WTC11 (cell line): Measurements from ENCODE around the gene MED27. TPM values are rescaled to one million over a fixed set of nuclear protein-coding genes. Genes with fewer than 3 reads are reported as not detected.

Experiments used
- ATAC-seq: fragments of 200-7000 bp; cut with Tn5 transposase; 2 replicates; pipeline ENCODE4 v1.10.0; 2021; ENCODE audit warnings: mild to moderate bottlenecking, moderate library complexity
- CTCF ChIA-PET: fragments of 300-600 bp; sonication (Branson Sonifier 250); formaldehyde crosslinking; loops from one replicate; lab custom pipeline; 2021; ENCODE audit warnings: antibody characterized with exemption; lab: Charles Lee
- POLR2A ChIA-PET: fragments of 350-600 bp; sonication (Branson Sonifier 250); formaldehyde crosslinking; loops from one replicate; lab custom pipeline; 2021; ENCODE audit warnings: antibody characterized with exemption; lab: Charles Lee
- DNase-seq: peaks from one replicate; pipeline ENCODE4 v3.0.0; 2021; ENCODE audit warnings: low spot score
- H3K27ac Mint-ChIP-seq: 2 replicates; pipeline ENCODE4 v1.8.0; 2021; ENCODE audit warnings: mixed read lengths
- H3K27me3 Mint-ChIP-seq: 2 replicates; pipeline ENCODE4 v1.8.0; 2021; ENCODE audit warnings: low read depth, mild to moderate bottlenecking, moderate library complexity, mixed read lengths
- H3K36me3 Mint-ChIP-seq: 2 replicates; pipeline ENCODE4 v1.8.0; 2021; ENCODE audit warnings: mixed read lengths
- H3K4me1 Mint-ChIP-seq: 2 replicates; pipeline ENCODE4 v1.8.0; 2022; ENCODE audit warnings: mixed read lengths
- H3K4me3 Mint-ChIP-seq: 2 replicates; pipeline ENCODE4 v1.8.0; 2021; ENCODE audit warnings: mild to moderate bottlenecking, moderate library complexity, mixed read lengths
- H3K9me3 Mint-ChIP-seq: 2 replicates; pipeline ENCODE4 v1.8.0; 2021; ENCODE audit warnings: mixed read lengths
- ATF1 ChIP-seq: sonication (generic); formaldehyde crosslinking; IDR thresholded peaks from 2 replicates; pipeline ENCODE4 v1.8.1; 2023; ENCODE audit warnings: mild to moderate bottlenecking, moderate library complexity, missing genetic modification reagents
- CBFB ChIP-seq: sonication (generic); formaldehyde crosslinking; IDR thresholded peaks from 2 replicates; pipeline ENCODE4 v1.8.1; 2022; ENCODE audit warnings: mild to moderate bottlenecking, low read depth, missing genetic modification reagents
- ETV6 ChIP-seq: sonication (generic); formaldehyde crosslinking; IDR thresholded peaks from 2 replicates; pipeline ENCODE4 v1.8.1; 2022; ENCODE audit warnings: mild to moderate bottlenecking, missing genetic modification reagents
- GTF2I ChIP-seq: fragments of 250-450 bp; sonication (Bioruptor Pico); conservative IDR thresholded peaks from 2 replicates; pipeline ENCODE4 v1.4.0; 2021; ENCODE audit warnings: mild to moderate bottlenecking
- JAZF1 ChIP-seq: fragments of 250-450 bp; sonication (Bioruptor Pico); IDR thresholded peaks from 2 replicates; pipeline ENCODE4 v1.9.0; 2021; ENCODE audit warnings: moderate library complexity, mild to moderate bottlenecking, inconsistent platforms
- NR2C2 ChIP-seq: sonication (generic); formaldehyde crosslinking; IDR thresholded peaks from 2 replicates; pipeline ENCODE4 v1.8.0; 2022; ENCODE audit warnings: mild to moderate bottlenecking, missing genetic modification reagents
- SMAD3 ChIP-seq: sonication (generic); formaldehyde crosslinking; IDR thresholded peaks from 2 replicates; pipeline ENCODE4 v1.8.0; 2022; ENCODE audit warnings: missing genetic modification reagents, mild to moderate bottlenecking, borderline replicate concordance
- SOX15 ChIP-seq: fragments of 250-450 bp; sonication (Bioruptor Pico); IDR thresholded peaks from 2 replicates; pipeline ENCODE4 v1.9.0; 2021; ENCODE audit warnings: mild to moderate bottlenecking
- TEAD4 ChIP-seq: sonication (generic); formaldehyde crosslinking; IDR thresholded peaks from 2 replicates; pipeline ENCODE4 v1.8.0; 2022; ENCODE audit warnings: mild to moderate bottlenecking, missing genetic modification reagents
- total RNA-seq: library from RNA; stranded (reverse); gene quantifications from 3 replicates; pipeline ENCODE4 v1.2.3, GENCODE V29; 2021
- TF ChIP-seq, protein P1 (sequence below): fragments of 250-450 bp; sonication (Bioruptor Pico); IDR thresholded peaks from 2 replicates; pipeline ENCODE4 v1.9.0; 2021; ENCODE audit warnings: mild to moderate bottlenecking, borderline replicate concordance
- TF ChIP-seq, protein P2 (sequence below): sonication (generic); formaldehyde crosslinking; IDR thresholded peaks from 2 replicates; pipeline ENCODE4 v1.8.0; 2023; ENCODE audit warnings: missing genetic modification reagents, mild to moderate bottlenecking, borderline replicate concordance
- TF ChIP-seq, protein P3 (sequence below): sonication (generic); formaldehyde crosslinking; IDR thresholded peaks from 2 replicates; pipeline ENCODE4 v1.8.0; 2022; ENCODE audit warnings: mild to moderate bottlenecking, missing genetic modification reagents
- TF ChIP-seq, protein P4 (sequence below): fragments of 250-450 bp; sonication (Bioruptor Pico); IDR thresholded peaks from 2 replicates; pipeline ENCODE4 v1.9.0; 2021; ENCODE audit warnings: mild to moderate bottlenecking
- TF ChIP-seq, protein P5 (sequence below): sonication (generic); formaldehyde crosslinking; IDR thresholded peaks from 2 replicates; pipeline ENCODE4 v1.8.0; 2023; ENCODE audit warnings: missing genetic modification reagents
- TF ChIP-seq, protein P6 (sequence below): sonication (generic); formaldehyde crosslinking; IDR thresholded peaks from 2 replicates; pipeline ENCODE4 v1.8.0; 2022; ENCODE audit warnings: mild to moderate bottlenecking, missing genetic modification reagents
- TF ChIP-seq, protein P7 (sequence below): sonication (generic); formaldehyde crosslinking; IDR thresholded peaks from 2 replicates; pipeline ENCODE4 v1.8.1; 2022; ENCODE audit warnings: low read depth, mild to moderate bottlenecking, moderate library complexity, missing genetic modification reagents, borderline replicate concordance

MED27 gene
- total RNA-seq, 1 experiment from 2014 or later = 27.9 TPM

DNA sequence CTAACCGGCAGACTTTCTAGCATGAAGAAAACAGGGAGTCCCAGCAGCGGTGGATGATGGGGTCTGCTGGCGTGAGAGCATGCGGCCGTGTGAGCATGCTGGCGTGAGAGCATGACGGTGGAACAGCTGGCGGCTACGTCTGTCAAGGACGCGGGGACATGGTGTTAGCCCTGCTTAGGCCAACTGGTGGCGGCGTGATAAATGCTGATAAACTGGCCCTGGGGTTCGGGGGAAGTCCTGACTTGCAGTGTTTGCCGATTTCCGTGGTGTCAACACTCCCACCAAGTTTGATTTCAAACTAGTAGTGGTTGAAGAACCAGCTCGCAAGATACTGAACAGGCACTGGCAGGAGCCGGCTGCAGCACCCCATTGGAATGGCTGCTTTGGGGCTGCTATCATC, 217.4 kb downstream of the MED27 start:
- no peaks in the 10 kb centered on the region; the same call in 1 of the 2 replicates for H3K36me3 Mint-ChIP-seq
- no peaks in the 10 kb centered on the region for H3K27me3 Mint-ChIP-seq
- TF ChIP-seq, protein P1, sequence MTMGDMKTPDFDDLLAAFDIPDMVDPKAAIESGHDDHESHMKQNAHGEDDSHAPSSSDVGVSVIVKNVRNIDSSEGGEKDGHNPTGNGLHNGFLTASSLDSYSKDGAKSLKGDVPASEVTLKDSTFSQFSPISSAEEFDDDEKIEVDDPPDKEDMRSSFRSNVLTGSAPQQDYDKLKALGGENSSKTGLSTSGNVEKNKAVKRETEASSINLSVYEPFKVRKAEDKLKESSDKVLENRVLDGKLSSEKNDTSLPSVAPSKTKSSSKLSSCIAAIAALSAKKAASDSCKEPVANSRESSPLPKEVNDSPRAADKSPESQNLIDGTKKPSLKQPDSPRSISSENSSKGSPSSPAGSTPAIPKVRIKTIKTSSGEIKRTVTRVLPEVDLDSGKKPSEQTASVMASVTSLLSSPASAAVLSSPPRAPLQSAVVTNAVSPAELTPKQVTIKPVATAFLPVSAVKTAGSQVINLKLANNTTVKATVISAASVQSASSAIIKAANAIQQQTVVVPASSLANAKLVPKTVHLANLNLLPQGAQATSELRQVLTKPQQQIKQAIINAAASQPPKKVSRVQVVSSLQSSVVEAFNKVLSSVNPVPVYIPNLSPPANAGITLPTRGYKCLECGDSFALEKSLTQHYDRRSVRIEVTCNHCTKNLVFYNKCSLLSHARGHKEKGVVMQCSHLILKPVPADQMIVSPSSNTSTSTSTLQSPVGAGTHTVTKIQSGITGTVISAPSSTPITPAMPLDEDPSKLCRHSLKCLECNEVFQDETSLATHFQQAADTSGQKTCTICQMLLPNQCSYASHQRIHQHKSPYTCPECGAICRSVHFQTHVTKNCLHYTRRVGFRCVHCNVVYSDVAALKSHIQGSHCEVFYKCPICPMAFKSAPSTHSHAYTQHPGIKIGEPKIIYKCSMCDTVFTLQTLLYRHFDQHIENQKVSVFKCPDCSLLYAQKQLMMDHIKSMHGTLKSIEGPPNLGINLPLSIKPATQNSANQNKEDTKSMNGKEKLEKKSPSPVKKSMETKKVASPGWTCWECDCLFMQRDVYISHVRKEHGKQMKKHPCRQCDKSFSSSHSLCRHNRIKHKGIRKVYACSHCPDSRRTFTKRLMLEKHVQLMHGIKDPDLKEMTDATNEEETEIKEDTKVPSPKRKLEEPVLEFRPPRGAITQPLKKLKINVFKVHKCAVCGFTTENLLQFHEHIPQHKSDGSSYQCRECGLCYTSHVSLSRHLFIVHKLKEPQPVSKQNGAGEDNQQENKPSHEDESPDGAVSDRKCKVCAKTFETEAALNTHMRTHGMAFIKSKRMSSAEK (CRISPR knock-in tag) = no peak
- TF ChIP-seq ATF1 (CRISPR knock-in tag) (no peak), CBFB (CRISPR knock-in tag) (no peak), GTF2I (CRISPR knock-in tag) (no peak), NR2C2 (no peak), SMAD3 (CRISPR knock-in tag) (no peak), SOX15 (CRISPR knock-in tag) (no peak)
- TF ChIP-seq, protein P2, sequence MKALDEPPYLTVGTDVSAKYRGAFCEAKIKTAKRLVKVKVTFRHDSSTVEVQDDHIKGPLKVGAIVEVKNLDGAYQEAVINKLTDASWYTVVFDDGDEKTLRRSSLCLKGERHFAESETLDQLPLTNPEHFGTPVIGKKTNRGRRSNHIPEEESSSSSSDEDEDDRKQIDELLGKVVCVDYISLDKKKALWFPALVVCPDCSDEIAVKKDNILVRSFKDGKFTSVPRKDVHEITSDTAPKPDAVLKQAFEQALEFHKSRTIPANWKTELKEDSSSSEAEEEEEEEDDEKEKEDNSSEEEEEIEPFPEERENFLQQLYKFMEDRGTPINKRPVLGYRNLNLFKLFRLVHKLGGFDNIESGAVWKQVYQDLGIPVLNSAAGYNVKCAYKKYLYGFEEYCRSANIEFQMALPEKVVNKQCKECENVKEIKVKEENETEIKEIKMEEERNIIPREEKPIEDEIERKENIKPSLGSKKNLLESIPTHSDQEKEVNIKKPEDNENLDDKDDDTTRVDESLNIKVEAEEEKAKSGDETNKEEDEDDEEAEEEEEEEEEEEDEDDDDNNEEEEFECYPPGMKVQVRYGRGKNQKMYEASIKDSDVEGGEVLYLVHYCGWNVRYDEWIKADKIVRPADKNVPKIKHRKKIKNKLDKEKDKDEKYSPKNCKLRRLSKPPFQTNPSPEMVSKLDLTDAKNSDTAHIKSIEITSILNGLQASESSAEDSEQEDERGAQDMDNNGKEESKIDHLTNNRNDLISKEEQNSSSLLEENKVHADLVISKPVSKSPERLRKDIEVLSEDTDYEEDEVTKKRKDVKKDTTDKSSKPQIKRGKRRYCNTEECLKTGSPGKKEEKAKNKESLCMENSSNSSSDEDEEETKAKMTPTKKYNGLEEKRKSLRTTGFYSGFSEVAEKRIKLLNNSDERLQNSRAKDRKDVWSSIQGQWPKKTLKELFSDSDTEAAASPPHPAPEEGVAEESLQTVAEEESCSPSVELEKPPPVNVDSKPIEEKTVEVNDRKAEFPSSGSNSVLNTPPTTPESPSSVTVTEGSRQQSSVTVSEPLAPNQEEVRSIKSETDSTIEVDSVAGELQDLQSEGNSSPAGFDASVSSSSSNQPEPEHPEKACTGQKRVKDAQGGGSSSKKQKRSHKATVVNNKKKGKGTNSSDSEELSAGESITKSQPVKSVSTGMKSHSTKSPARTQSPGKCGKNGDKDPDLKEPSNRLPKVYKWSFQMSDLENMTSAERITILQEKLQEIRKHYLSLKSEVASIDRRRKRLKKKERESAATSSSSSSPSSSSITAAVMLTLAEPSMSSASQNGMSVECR (CRISPR knock-in tag) = no peak
- TF ChIP-seq, protein P3, sequence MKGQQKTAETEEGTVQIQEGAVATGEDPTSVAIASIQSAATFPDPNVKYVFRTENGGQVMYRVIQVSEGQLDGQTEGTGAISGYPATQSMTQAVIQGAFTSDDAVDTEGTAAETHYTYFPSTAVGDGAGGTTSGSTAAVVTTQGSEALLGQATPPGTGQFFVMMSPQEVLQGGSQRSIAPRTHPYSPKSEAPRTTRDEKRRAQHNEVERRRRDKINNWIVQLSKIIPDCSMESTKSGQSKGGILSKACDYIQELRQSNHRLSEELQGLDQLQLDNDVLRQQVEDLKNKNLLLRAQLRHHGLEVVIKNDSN (CRISPR knock-in tag) = no peak
- TF ChIP-seq, protein P4, sequence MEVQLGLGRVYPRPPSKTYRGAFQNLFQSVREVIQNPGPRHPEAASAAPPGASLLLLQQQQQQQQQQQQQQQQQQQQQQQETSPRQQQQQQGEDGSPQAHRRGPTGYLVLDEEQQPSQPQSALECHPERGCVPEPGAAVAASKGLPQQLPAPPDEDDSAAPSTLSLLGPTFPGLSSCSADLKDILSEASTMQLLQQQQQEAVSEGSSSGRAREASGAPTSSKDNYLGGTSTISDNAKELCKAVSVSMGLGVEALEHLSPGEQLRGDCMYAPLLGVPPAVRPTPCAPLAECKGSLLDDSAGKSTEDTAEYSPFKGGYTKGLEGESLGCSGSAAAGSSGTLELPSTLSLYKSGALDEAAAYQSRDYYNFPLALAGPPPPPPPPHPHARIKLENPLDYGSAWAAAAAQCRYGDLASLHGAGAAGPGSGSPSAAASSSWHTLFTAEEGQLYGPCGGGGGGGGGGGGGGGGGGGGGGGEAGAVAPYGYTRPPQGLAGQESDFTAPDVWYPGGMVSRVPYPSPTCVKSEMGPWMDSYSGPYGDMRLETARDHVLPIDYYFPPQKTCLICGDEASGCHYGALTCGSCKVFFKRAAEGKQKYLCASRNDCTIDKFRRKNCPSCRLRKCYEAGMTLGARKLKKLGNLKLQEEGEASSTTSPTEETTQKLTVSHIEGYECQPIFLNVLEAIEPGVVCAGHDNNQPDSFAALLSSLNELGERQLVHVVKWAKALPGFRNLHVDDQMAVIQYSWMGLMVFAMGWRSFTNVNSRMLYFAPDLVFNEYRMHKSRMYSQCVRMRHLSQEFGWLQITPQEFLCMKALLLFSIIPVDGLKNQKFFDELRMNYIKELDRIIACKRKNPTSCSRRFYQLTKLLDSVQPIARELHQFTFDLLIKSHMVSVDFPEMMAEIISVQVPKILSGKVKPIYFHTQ (CRISPR knock-in tag) = no peak
- TF ChIP-seq, protein P5, sequence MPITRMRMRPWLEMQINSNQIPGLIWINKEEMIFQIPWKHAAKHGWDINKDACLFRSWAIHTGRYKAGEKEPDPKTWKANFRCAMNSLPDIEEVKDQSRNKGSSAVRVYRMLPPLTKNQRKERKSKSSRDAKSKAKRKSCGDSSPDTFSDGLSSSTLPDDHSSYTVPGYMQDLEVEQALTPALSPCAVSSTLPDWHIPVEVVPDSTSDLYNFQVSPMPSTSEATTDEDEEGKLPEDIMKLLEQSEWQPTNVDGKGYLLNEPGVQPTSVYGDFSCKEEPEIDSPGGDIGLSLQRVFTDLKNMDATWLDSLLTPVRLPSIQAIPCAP = no peak
- no peaks in the 10 kb centered on the region for H3K4me1 Mint-ChIP-seq
- CTCF ChIA-PET = interaction anchor here (0.7 to 1.4 kb wide), 5 partner anchors 10 to 374 kb away, joined by 3 to 5 read pairs (median 3); no protein-coding TSS in a partner anchor
- no peak overlapping the region for H3K4me3 Mint-ChIP-seq
- DNase-seq (no peak), ATAC-seq (no peak)
- H3K9me3 Mint-ChIP-seq = no peaks in the 10 kb centered on the region
- no peak overlapping the region for H3K27ac Mint-ChIP-seq
- POLR2A ChIA-PET = no interaction called here

DNA sequence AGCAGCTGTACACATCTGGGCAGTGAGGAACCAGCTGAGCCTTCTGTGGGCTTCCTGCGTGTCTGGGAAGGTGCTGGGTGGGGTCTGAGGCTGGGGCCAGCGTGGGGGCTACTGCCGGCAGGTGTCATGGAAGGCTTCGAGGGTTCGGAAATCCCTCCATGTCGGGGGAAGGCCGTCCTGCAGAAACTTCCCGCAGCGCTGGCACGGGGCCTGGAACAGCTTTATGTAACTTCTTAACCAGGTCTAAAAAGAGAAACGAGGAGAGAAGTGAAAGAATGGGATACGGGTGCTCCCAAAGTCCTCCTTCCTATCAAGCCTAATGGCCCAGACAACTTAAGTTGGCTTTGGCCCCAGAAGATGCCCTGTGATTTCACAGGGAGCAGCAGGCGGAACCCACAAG, 219.2 kb downstream of the MED27 start:
- no peak for DNase-seq
- POLR2A ChIA-PET = no interaction called here
- no peaks in the 10 kb centered on the region for H3K9me3 Mint-ChIP-seq
- H3K4me1 Mint-ChIP-seq = peaks cover 6% of the 10 kb centered on the region
- no peak overlapping the region for H3K27ac Mint-ChIP-seq
- no peaks in the 10 kb centered on the region; the same call in 1 of the 2 replicates for H3K36me3 Mint-ChIP-seq
- H3K4me3 Mint-ChIP-seq = no peak overlapping the region
- ATAC-seq = no peak
- CTCF ChIA-PET = interaction anchor here (1.2 kb wide), 1 partner anchor 12 kb away, joined by 4 read pairs; no protein-coding TSS in a partner anchor
- no peak for TF ChIP-seq JAZF1 (CRISPR knock-in tag)
- TF ChIP-seq ETV6 (CRISPR knock-in tag) = no peak
- TF ChIP-seq, protein P6, sequence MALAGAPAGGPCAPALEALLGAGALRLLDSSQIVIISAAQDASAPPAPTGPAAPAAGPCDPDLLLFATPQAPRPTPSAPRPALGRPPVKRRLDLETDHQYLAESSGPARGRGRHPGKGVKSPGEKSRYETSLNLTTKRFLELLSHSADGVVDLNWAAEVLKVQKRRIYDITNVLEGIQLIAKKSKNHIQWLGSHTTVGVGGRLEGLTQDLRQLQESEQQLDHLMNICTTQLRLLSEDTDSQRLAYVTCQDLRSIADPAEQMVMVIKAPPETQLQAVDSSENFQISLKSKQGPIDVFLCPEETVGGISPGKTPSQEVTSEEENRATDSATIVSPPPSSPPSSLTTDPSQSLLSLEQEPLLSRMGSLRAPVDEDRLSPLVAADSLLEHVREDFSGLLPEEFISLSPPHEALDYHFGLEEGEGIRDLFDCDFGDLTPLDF (CRISPR knock-in tag) = no peak
- TF ChIP-seq, protein P7, sequence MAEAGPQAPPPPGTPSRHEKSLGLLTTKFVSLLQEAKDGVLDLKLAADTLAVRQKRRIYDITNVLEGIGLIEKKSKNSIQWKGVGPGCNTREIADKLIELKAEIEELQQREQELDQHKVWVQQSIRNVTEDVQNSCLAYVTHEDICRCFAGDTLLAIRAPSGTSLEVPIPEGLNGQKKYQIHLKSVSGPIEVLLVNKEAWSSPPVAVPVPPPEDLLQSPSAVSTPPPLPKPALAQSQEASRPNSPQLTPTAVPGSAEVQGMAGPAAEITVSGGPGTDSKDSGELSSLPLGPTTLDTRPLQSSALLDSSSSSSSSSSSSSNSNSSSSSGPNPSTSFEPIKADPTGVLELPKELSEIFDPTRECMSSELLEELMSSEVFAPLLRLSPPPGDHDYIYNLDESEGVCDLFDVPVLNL = no peak
- TF ChIP-seq TEAD4 (CRISPR knock-in tag) = no peak
- TF ChIP-seq, all 79 proteins: peak for 0
- no peaks in the 10 kb centered on the region for H3K27me3 Mint-ChIP-seq
